Endothelial cell of umbilical vein (primary cell): Measurements from ENCODE around the gene PTCSC3. TPM values are rescaled to one million over a fixed set of nuclear protein-coding genes. Genes with fewer than 3 reads are reported as not detected.

ENCODE experiments used
- BruUV-seq: library from RNA; stranded (reverse); fragments of 400-500 nt; replicated peaks from 2 replicates; lab custom pipeline; 2021; lab: Mats Ljungman, UMichigan
- CTCF ChIA-PET: fragments of 300-600, 350-600 bp; sonication (Branson Sonifier 250); formaldehyde crosslinking; loops from one replicate; lab custom pipeline; 2021; ENCODE audit warnings: antibody characterized with exemption, inconsistent platforms; lab: Charles Lee
- POLR2A ChIA-PET: fragments of 300-600, 350-600 bp; sonication (Branson Sonifier 250); formaldehyde crosslinking; loops from one replicate; lab custom pipeline; 2021; ENCODE audit warnings: antibody characterized with exemption, inconsistent platforms; lab: Charles Lee
- DNase-seq: peaks from one replicate; pipeline ENCODE4 v3.0.0-alpha.2; 2011; ENCODE audit warnings: low read depth, low spot score
- FAIRE-seq: peaks from 2 replicates; lab custom pipeline; 2011; peaks lifted over from hg19 to GRCh38; lab: Jason Lieb, UNC
- H2AFZ ChIP-seq: 2 replicates; pipeline ENCODE4 v1.6.0; 2012; ENCODE audit warnings: low read depth, low read length, control low read depth, inconsistent platforms
- H3K27ac ChIP-seq: 2 replicates; pipeline ENCODE4 v1.5.1; 2011; ENCODE audit warnings: low read depth, mild to moderate bottlenecking, control low read depth, low read length, moderate library complexity; ENCODE audit not compliant: insufficient read depth
- H3K27me3 ChIP-seq, 2 experiments: 2 replicates each; pipeline versions ENCODE4 v1.6.0 to v1.6.1; 2011; ENCODE audit warnings: low read length in 2 of 2, mixed read lengths in 1 of 2; ENCODE audit not compliant: control insufficient read depth in 2 of 2, insufficient read depth in 2 of 2
- H3K36me3 ChIP-seq, 2 experiments: 2 replicates in 1 of 2; 3 replicates in 1 of 2; pipeline ENCODE4 v1.5.1; 2011; ENCODE audit warnings: low read length in 2 of 2, mild to moderate bottlenecking in 1 of 2, moderate library complexity in 1 of 2; ENCODE audit not compliant: control insufficient read depth in 2 of 2, insufficient read depth in 2 of 2; ENCODE audit errors: extremely low read depth in 1 of 2
- H3K4me1 ChIP-seq: 3 replicates; pipeline ENCODE4 v1.5.1; 2011; ENCODE audit warnings: mild to moderate bottlenecking, low read length; ENCODE audit not compliant: control insufficient read depth, insufficient read depth; ENCODE audit errors: extremely low read depth
- H3K4me2 ChIP-seq: 2 replicates; pipeline ENCODE4 v1.6.1; 2011; ENCODE audit warnings: low read length, control low read depth, mixed read lengths; ENCODE audit not compliant: insufficient read depth
- H3K4me3 ChIP-seq, 3 experiments: fragments of 200-600 bp in 1 of 3; sonication (generic), shearing (Covaris generic) in 1 of 3; replicated peaks in 1 of 3; 2 replicates each; pipeline ENCODE4 v1.5.1; 2011 to 2016; ENCODE audit warnings: control low read depth in 3 of 3, low read length in 3 of 3, mild to moderate bottlenecking in 2 of 3, inconsistent platforms in 1 of 3, low read depth in 1 of 3, moderate library complexity in 1 of 3; ENCODE audit not compliant: insufficient read depth in 1 of 3
- H3K79me2 ChIP-seq: 2 replicates; pipeline ENCODE4 v1.6.0; 2012; ENCODE audit warnings: low read length, inconsistent platforms; ENCODE audit not compliant: control insufficient read depth, insufficient read depth
- H3K9ac ChIP-seq: replicated peaks from 2 replicates; pipeline ENCODE3; 2011; ENCODE audit warnings: low read length, control low read depth; ENCODE audit not compliant: insufficient read depth; ENCODE audit errors: extremely low read depth
- H3K9me1 ChIP-seq: replicated peaks from 3 replicates; pipeline ENCODE4 v1.6.0; 2011; ENCODE audit warnings: mild to moderate bottlenecking, low read length; ENCODE audit not compliant: control insufficient read depth, insufficient read depth; ENCODE audit errors: extremely low read depth
- H3K9me3 ChIP-seq: replicated peaks from 2 replicates; pipeline ENCODE4 v1.5.1; 2012; ENCODE audit warnings: low read length, inconsistent platforms; ENCODE audit not compliant: control insufficient read depth, insufficient read depth
- H4K20me1 ChIP-seq: replicated peaks from 2 replicates; pipeline ENCODE3; 2011; ENCODE audit warnings: mild to moderate bottlenecking, low read length; ENCODE audit not compliant: control insufficient read depth, insufficient read depth; ENCODE audit errors: extremely low read depth
- CTCF ChIP-seq, 2 donors: IDR thresholded peaks; 1 replicate in 1 of 2; 2 replicates in 1 of 2; pipeline ENCODE4 v1.5.1; 2011; ENCODE audit warnings: low read length in 2 of 2, mild to moderate bottlenecking in 2 of 2, moderate library complexity in 2 of 2, control low read depth in 1 of 2, inconsistent platforms in 1 of 2, low read depth in 1 of 2; ENCODE audit not compliant: insufficient read depth in 1 of 2; ENCODE audit errors: extremely low read depth in 1 of 2
- EZH2 ChIP-seq: IDR thresholded peaks from 2 replicates; pipeline ENCODE4 v1.6.1; 2012; ENCODE audit warnings: borderline replicate concordance, low read depth, mild to moderate bottlenecking, moderate library complexity, low read length, inconsistent platforms; ENCODE audit not compliant: severe bottlenecking
- FOS ChIP-seq: IDR thresholded peaks from 2 replicates; pipeline ENCODE4 v1.6.1; 2011; ENCODE audit warnings: mild to moderate bottlenecking, low read length, moderate library complexity, borderline replicate concordance; ENCODE audit not compliant: insufficient read depth
- GATA2 ChIP-seq: IDR thresholded peaks from 2 replicates; pipeline ENCODE4 v1.7.0; 2011; ENCODE audit warnings: low read depth, mild to moderate bottlenecking, moderate library complexity, mixed read lengths, low read length; ENCODE audit not compliant: insufficient read length, insufficient read depth
- JUN ChIP-seq: IDR thresholded peaks from 2 replicates; pipeline ENCODE4 v1.6.1; 2011; ENCODE audit warnings: borderline replicate concordance, low read depth; ENCODE audit not compliant: insufficient read length, insufficient read depth
- MAX ChIP-seq: IDR thresholded peaks from 2 replicates; pipeline ENCODE4 v1.6.1; 2011; ENCODE audit not compliant: insufficient read depth, insufficient read length
- MYC ChIP-seq: IDR thresholded peaks from one replicate; pipeline ENCODE4 v1.6.1; 2011; ENCODE audit warnings: mild to moderate bottlenecking, low read depth, low read length
- POLR2A ChIP-seq: IDR thresholded peaks from 2 replicates; pipeline ENCODE4 v1.6.1; 2012; ENCODE audit warnings: low read depth, mild to moderate bottlenecking, control low read depth, low read length
- POLR2AphosphoS5 ChIP-seq: IDR thresholded peaks from 2 replicates; pipeline ENCODE4 v1.6.1; 2012; ENCODE audit warnings: low read depth, mild to moderate bottlenecking, control low read depth, low read length, moderate library complexity; ENCODE audit not compliant: insufficient read depth
- dilution Hi-C: fragments of 300-500 bp; cut with MboI; formaldehyde crosslinking; loops from one replicate; pipeline ENCODE4 v1.15.0; 2019; ENCODE audit warnings: low sequenced_read_pairs; ENCODE audit not compliant: extremely low pct_ligation_motif_present
- intact Hi-C: fragments of 100-400 bp; cut with micrococcal nuclease; formaldehyde crosslinking; loops from one replicate; pipeline ENCODE4 v1.10.0; 2022
- polyA plus RNA-seq, 4 experiments: library from polyadenylated mRNA; depleted of rRNA in 3 of 4; stranded (reverse) in 3 of 4; unstranded in 1 of 4; fragments of >200 nt; gene quantifications; 2 replicates each; pipeline versions ENCODE4 v1.2.1 to v1.2.3, GENCODE V29; 2011 to 2012; ENCODE audit warnings: missing spikeins in 1 of 4
- total RNA-seq: library from RNA; stranded (reverse); gene quantifications from 2 replicates; pipeline ENCODE4 v1.2.3, GENCODE V29; 2021

The PTCSC3 gene
- total and polyA plus RNA-seq, 2 donors (not counting 3 experiments of a cell fraction or from before 2014, with no cell fraction given), result not detected

GRCh38 chr14:36134038-36134437, 42.5 kb downstream of the PTCSC3 start:
- no peak for FAIRE-seq
- Histone ChIP-seq H3K4me2 (no peak overlapping the region), H3K36me3 (no peaks in the 10 kb centered on the region), H3K4me1 (no peaks in the 10 kb centered on the region), H3K27me3 (no peaks in the 10 kb centered on the region), H3K9me1 (no peaks in the 10 kb centered on the region), H3K9ac (no peak overlapping the region), H3K79me2 (no peaks in the 10 kb centered on the region), H3K9me3 (no peaks in the 10 kb centered on the region), H3K4me3 (no peak overlapping the region), H2AFZ (no peak overlapping the region), H4K20me1 (no peaks in the 10 kb centered on the region), H3K27ac (no peak overlapping the region)
- ChIA-PET CTCF (no interaction called here), POLR2A (no interaction called here)
- dilution Hi-C loops, result no loop called here
- no peak for DNase-seq
- TF ChIP-seq GATA2 (no peak), FOS (no peak), EZH2 (no peak), MYC (no peak), CTCF (IDR thresholded peaks at IDR 0.05; ENCODE audit: extremely low read depth in 1 of 2, insufficient read depth in 1 of 2, low read depth in 1 of 2, low read length in 2 of 2) (no peak), POLR2AphosphoS5 (no peak), POLR2A (no peak), MAX (no peak), JUN (no peak)
- no TSS peak for BruUV-seq
- intact Hi-C loops, result no loop called here
